ENCODE measurements around the gene PARN.
"Not testable (repeated sequence)": the region's sequence is repeated elsewhere in the genome, so short reads cannot be mapped to it uniquely, and the experiment has no call there.

Gene PARN

GRCh38 chr16:14445937-14446715 lies 183.9 kb downstream of the PARN start:
- in situ Hi-C loops (cut with HindIII; ENCODE audit: low sequenced_read_pairs): no loop called here

GRCh38 chr16:14444979-14445810 lies 184.9 kb downstream of the PARN start:
- in situ Hi-C loops (cut with HindIII; ENCODE audit: low sequenced_read_pairs): no loop called here

GRCh38 chr16:14441533-14441932 lies 188.5 kb downstream of the PARN start:
- in situ Hi-C loops (cut with HindIII; ENCODE audit: low sequenced_read_pairs): not testable (repeated sequence)

GRCh38 chr16:14438256-14438655 lies 191.8 kb downstream of the PARN start:
- in situ Hi-C loops (cut with HindIII; ENCODE audit: low sequenced_read_pairs): no loop called here

GRCh38 chr16:14437426-14437825 lies 192.6 kb downstream of the PARN start:
- in situ Hi-C loops (cut with HindIII; ENCODE audit: low sequenced_read_pairs): no loop called here

- in situ Hi-C loops (cut with HindIII; ENCODE audit: low sequenced_read_pairs): no loop called here
Observed at GRCh38 chr16:14436401-14436955, 193.6 kb downstream of the PARN start.

GRCh38 chr16:14434860-14435259 lies 195.2 kb downstream of the PARN start:
- in situ Hi-C loops (cut with HindIII; ENCODE audit: low sequenced_read_pairs): no loop called here

- in situ Hi-C loops (cut with HindIII; ENCODE audit: low sequenced_read_pairs): not testable (repeated sequence)
Observed at GRCh38 chr16:14428971-14429637, 201.0 kb downstream of the PARN start.

GRCh38 chr16:14428043-14428442 lies 202.0 kb downstream of the PARN start:
- in situ Hi-C loops (cut with HindIII; ENCODE audit: low sequenced_read_pairs): no loop called here

- in situ Hi-C loops (cut with HindIII; ENCODE audit: low sequenced_read_pairs): no loop called here
Observed at GRCh38 chr16:14427371-14427948, 202.6 kb downstream of the PARN start.

GRCh38 chr16:14424595-14424994 lies 205.5 kb downstream of the PARN start:
- in situ Hi-C loops (cut with HindIII; ENCODE audit: low sequenced_read_pairs): no loop called here

- in situ Hi-C loops (cut with HindIII; ENCODE audit: low sequenced_read_pairs): no loop called here
Observed at GRCh38 chr16:14423344-14423743, 206.7 kb downstream of the PARN start.

GRCh38 chr16:14420721-14421488 lies 209.2 kb downstream of the PARN start:
- in situ Hi-C loops (cut with HindIII; ENCODE audit: low sequenced_read_pairs): no loop called here

GRCh38 chr16:14420243-14420642 lies 209.8 kb downstream of the PARN start:
- in situ Hi-C loops (cut with HindIII; ENCODE audit: low sequenced_read_pairs): not testable (repeated sequence)

GRCh38 chr16:14419817-14420216 lies 210.2 kb downstream of the PARN start:
- in situ Hi-C loops (cut with HindIII; ENCODE audit: low sequenced_read_pairs): no loop called here

- in situ Hi-C loops (cut with HindIII; ENCODE audit: low sequenced_read_pairs): no loop called here
Observed at GRCh38 chr16:14418795-14419225, 211.2 kb downstream of the PARN start.

GRCh38 chr16:14416184-14416583 lies 213.9 kb downstream of the PARN start:
- in situ Hi-C loops (cut with HindIII; ENCODE audit: low sequenced_read_pairs): no loop called here

- in situ Hi-C loops (cut with HindIII; ENCODE audit: low sequenced_read_pairs): no loop called here
Observed at GRCh38 chr16:14415291-14415690, 214.8 kb downstream of the PARN start.

- in situ Hi-C loops (cut with HindIII; ENCODE audit: low sequenced_read_pairs): no loop called here
Observed at GRCh38 chr16:14409563-14409962, 220.5 kb downstream of the PARN start.

- in situ Hi-C loops (cut with HindIII; ENCODE audit: low sequenced_read_pairs): no loop called here
Observed at GRCh38 chr16:14407786-14408399, 222.2 kb downstream of the PARN start.
